Stimulated activated CD8-positive, alpha-beta memory T cell treated with anti-CD3 and anti-CD28 coated beads, Interleukin-7, amount 100 ng/mL, for 1 hour (primary cell): ENCODE results near the gene DIAPH2.

Source experiments
- DNase-seq, 2 donors: peaks; one replicate each; pipeline ENCODE4 v3.0.0-alpha.2; 2020; ENCODE audit warnings: low read depth in 2 of 2

The DIAPH2 gene

DNA sequence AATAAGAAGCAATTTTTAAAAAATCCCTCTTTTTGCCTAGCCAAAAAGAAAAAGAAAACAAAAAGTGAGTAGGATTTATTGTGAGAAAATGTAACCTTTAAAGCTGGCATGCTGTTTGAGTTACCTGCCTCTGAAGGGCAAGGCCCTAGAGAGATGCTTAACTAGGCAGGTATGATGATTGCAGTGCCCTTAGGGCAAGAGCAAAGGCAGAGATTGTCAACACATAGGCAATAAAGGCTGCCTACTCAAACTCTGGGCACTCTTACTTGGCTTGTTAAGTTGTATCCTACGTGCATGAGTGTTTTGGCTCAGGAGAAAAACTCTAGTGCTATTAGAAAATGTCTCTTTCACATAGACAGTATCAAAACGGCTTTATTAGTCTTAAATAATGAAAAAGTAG lies 505.0 kb downstream of the DIAPH2 start:
- DNase-seq, result no peak

DNA sequence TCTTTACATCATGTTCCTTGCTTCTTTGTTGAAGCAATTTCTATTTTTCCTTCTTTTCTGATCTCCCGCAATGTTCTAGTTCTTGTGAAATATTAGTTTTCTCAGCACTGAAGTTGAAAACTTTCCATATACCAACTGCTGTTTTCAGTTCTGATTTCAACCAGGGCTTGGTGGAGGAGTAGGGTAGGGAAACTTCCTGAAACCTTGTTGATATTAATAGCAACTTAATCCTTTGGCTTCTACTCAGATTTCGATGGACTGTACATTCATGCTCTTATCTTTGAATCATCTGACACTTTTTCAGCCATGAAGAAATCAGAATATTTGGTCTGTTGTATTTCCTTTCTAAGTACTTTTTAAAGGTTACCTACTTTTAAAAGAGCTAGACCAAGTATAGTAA lies 514.9 kb downstream of the DIAPH2 start:
- DNase-seq, result no peak

DNA sequence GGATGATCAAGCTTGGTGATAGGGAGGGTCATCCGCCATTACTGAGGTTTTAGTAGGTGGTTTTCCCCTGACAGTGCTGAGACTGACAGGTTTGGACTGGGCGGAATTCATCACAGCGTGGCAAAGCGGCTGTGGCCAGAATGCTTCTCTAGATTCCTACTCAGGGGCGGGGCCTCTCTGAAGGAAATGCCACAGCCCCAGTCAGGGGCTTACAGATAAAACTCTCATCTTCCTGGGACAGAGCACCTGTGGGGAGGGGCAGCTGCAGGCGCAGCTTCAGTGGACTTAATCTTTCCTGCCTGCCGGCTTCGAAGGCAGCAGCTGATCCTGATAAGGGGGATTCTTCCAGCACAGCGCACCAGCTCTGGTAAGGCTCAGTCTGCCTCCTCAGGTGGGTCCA lies 515.8 kb downstream of the DIAPH2 start:
- DNase-seq, result no peak

DNA sequence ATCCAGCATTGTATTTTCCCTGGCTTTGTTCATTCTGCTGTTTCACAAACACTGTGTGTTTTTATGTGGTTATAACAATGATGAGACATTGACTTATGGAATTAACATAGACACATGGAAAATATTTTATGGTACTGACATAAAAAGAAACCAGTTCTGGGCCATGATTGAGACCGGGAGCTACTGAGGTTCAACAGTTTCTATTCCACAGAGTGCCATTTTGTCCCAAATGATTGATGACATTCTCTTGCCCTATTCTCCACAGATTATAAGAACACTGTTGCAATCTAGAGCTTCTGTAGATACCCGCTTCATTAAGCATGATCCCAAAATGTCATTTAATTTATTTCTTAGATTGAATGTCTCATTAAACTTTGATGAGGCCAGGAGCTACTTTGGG lies 525.9 kb downstream of the DIAPH2 start:
- DNase-seq, result no peak

DNA sequence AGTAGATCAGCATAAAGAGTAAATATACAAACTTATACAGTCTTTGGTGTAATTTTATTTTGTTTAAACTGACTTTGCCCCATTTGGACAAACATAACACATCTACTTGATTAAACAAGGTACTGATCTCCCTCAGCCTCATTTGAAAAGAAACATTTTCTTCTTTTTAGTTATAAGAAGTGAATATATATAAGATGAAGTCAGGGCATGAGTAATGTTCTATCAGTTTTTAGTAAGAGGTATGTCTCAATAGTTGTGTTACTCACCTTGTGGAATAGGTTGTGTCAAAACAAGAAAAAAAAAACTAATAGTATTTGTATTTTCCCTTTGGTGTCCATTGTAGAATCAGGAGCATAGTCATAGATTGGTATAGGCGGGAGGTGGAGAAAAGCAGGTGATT lies 526.4 kb downstream of the DIAPH2 start:
- no peak for DNase-seq

DNA sequence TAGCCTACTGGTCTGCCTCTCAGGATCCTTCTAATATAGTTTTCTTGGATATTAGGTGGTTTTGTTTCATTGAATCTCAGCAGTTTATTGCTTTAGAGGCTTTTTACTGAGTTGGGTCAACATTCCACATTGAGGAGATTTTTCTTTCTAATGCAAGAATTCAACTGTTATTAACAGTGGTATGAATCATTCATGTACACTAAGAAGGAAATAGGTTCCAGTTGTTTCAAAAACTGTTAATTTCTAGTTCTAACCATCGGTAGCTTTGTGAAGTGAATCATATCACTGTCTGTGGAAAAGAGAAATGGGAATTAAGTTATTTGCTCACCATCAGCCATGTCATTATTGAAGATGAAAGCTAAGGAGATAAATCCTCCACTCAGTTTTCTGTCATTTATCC lies 530.5 kb downstream of the DIAPH2 start:
- no peak for DNase-seq

DNA sequence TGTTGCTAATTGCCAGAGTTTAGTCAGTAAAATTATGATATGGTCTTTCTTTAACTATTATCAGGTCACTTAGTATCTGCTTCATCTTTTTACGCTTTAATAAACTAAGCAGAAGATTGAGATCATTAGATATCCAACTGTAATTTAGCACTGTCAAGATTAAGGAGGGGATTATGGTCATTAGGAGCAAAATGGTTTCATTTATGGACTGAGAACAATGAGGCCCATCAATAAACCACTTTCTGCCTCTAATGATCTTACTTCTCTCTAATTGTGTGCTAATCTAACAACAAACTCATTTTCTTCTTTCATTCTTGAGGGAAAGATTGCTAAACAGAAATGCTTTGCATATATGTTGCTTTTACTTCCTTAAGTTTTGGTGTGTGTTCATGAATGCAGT lies 539.5 kb downstream of the DIAPH2 start:
- DNase-seq, result no peak

DNA sequence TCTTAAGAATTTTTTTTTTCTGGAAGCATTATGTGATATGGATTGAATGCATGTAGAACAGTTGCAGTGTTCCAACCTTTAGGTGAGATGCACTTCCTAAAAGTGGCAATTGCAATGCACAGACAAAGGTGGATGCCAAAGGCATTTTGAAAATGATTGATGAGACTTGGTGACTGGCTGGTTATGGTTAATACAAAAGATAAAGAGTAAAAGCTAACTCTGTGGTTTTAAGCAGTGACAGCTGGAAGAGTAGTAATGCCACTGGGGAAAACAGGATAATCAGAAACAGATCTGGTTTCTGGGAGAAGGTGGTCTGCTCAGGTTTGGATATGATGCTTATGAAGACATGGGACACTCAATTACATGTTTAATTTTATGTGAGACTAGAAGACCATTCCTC lies 544.7 kb downstream of the DIAPH2 start:
- no peak for DNase-seq

DNA sequence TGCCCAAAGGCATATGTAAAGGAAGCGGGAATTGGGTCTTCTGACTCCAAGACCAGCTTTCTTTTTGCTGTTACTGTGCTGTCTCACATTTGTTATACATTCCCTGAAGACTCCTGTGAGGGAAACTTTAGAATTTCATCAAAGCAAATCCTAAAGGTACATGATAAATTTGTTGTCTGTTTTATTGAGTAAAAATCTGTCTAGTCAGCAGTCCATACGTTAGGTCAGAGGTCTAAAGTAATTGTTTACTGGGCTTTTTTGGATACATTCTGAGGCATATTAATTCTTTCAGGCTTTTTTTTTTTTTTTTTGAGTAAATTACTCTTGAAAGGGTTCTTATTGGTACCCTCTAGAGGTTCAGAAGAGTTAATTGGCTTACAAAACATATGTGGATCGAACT lies 546.3 kb downstream of the DIAPH2 start:
- DNase-seq, result no peak

DNA sequence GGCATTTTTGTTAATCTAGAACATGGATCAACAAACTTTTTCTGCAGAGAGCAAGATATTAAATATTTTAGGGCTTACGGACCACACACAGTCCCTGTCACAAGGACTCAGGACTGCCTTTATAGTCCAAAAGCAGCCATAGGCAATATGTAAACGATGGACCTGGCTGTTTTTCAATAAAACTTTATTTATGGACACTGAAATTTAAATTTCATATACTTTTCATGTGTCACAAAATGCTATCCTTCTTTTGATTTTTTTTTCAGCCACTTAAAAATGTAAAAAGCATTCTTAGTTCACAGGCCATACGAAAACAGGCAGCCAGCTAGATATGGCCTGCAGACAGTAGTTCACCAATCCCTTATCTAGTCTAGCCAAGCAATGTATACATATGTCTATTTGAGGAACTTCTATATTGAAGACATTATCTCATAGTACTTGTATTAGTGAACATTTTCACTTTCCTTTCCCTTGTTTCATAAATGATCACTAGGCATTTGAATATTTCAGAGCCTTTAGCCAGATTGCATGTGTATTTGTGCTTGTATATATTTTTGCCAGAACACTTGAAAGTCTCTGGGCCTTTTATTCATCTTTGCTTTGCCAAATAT lies 549.9 kb downstream of the DIAPH2 start:
- DNase-seq, result no peak

DNA sequence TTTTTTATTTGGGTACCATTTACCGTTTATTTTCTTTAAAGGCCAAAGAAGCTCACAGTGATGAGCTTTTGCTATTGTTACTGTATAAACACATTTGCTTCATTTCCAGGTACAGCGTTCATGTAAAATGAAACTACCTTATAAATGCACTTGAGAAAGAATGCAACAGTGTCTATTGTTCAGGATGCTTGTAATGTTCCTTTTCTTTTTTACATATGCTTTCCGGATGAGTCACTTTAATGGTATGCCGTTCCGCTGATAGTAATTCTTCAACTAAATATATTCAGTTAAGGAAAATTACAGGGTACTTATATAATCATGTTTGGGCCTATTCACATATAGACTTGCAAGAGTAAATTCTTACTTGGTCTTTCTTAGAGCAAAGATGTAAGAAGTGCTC lies 554.0 kb downstream of the DIAPH2 start:
- no peak for DNase-seq

DNA sequence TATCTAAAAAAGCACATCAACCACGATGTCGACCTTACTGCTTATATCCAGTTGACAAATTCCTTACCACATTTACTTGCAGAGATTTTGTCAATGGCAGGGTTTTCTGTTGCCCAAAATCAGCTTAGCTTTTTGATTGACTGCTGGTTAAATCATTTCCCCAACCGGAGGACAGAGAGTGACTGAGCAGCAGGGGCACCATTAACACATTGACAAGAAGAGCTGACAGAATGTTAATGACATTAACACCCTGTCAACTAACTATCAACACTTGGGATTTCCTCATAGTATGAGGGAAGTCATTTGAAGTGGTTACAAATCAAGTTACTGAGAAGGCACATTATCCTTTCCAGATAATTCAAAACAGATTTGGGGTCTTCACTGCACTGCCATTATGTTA lies 567.5 kb downstream of the DIAPH2 start:
- DNase-seq, result no peak

DNA sequence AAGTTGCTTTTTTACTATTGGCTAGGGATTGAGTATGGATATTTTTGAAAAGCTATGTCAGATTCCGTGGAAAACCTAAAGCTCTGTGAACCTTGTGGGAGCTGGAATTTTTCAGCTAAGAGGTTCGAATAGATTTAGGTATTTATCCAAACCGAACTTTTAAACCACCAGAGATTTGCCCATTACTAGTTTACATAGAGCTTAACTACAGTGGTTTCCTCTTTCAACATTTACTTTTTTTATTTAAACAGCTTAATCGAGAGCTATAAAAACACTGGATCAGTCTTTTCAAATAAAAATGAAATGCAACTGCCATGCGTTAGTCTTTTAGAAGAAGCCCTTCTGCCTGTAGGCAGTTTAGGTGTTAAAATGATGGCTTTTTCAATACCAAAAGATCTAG lies 576.0 kb downstream of the DIAPH2 start:
- no peak for DNase-seq

DNA sequence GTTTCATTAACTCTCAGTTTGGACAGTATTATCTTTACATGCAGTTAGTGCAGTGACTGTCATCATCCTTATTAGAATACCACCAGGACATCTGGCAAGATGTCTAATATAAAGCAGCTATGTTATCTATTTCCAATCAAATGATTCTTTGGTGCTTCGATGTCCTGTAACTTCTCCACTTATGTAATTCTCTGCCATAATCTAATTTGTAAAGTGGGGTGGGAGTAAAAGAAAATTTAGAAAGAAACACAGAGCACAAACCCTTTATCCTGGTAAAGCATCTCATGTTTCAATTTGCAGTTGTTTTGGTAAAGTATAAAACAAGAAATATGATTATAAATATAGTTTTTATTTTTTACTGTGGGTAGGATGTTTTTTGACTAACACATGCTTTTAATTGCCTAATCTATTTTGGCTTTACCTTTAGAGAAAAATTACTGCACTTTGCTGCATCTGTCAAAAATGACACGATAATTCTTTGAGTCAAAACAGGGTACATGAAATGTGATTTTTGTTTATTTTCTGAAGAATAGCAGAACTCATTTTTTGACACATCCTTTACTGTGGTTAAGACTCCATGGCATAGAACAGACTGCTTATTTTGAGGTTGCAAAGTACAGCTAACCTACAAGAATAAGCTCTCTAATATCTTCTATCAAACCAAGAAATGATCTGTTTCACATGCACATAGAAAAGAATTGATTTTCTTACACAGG lies 581.9 kb downstream of the DIAPH2 start:
- DNase-seq, result no peak

DNA sequence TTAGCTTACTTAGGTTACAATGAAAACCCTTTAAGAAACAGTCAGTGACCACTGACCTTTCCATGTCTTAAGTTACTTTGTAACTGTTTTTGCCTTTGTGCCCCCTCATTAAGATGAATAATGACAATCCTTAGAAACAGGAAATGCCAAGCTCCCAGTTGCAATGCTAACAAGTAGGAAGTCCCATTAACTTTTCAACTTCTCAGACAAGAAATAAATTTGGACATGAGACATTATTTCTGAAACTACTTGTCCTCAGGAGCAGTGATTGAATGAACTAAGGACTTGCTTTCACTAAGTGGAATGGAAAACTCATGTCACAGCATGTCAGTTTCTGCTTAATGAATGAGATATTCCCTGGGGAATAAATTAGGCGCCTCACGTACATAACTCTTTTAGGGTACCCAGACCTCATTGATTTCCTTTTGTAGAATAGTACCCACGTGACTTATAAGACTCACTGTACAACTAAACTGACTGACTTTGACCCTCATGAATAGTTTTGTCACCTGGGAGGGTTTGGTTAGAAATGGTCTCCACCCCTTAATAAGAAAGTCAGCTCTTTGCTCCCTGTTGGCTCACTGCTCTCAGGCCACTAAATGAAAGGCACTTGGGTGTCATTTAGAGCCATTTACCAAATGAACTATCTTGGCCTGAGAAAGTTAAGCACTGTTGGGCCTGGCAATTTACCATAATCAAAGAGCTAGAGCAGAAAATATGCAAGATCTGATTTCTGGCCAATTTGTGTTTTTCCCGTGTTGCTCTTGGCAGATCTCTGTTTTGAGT lies 582.9 kb downstream of the DIAPH2 start:
- no peak for DNase-seq

DNA sequence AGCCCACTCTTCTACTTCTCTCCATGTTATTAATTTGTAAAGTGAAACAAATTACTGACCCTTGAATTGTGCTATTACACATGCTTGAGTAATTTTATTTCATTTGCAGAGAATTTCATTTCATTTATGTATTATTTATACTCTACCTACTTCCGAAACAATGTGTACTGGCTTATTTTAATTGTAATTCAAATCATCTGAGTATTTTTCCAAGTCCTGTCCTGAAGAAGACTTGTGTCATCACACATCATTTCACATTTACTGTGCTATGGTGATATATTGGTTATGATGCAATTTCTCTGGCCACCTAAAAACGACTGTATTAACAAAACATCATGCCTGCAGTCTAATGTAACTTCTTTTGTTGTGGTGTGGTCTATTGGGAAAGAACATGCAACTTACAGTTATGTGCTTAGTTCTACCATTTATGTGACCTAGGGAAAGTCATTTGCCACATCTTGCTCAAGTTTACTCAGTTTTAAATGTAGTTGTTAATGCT lies 583.6 kb downstream of the DIAPH2 start:
- no peak for DNase-seq

DNA sequence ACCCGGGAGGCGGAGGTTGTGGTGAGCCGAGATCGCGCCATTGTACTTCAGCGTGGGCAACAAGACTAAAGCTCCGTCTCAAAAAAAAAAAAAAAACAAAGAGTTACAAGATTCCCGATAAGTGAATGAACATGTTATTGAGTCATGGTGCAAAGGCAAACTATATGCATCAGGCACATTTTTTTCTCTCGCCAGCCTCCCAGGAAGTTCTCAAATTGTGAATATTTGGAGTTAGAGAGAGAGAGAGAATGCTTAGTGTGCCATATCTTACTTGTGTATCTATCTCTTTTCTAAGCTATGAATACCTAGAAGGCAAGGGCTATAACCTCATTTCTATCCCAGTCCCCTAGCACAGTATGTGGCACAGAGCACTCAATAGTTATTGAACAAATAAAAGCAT lies 599.9 kb downstream of the DIAPH2 start:
- DNase-seq, result no peak

DNA sequence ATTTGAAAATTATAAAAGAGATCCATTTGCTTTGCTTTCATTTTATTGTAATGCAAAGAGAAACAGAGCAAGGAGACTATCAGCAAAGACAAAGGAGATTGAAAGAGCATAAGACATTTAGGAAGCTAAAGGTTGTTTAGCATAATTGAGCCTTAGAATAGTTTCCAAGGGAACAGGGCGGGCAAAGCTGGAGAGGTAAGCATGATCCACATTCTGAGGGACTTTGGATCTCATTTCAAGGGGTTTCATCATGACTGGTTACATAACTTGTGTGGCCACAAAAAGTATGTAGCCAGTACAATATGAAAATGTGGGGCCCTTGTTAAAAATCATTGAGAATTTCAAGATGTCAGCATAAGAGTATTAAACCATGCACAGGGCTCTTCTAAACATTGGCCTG lies 605.6 kb downstream of the DIAPH2 start:
- no peak for DNase-seq

DNA sequence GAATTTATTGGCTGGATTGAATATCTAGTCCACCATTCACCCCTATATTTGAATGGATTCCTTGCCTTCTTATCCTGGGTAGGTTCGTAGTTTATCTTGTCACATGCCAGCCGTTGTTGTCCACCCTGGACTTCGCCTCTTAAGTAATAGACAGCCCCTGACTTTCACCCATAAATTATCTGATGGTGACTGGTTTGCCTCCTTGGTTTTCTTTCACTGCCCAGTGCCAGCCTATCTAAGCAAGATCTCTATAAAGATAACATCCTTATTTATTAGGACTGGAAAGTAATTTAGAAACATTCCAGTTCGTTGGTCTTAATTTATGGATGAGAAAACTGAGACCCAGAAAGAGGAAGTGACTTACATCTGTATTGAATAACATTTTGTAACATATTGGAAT lies 609.4 kb downstream of the DIAPH2 start:
- DNase-seq, result no peak

DNA sequence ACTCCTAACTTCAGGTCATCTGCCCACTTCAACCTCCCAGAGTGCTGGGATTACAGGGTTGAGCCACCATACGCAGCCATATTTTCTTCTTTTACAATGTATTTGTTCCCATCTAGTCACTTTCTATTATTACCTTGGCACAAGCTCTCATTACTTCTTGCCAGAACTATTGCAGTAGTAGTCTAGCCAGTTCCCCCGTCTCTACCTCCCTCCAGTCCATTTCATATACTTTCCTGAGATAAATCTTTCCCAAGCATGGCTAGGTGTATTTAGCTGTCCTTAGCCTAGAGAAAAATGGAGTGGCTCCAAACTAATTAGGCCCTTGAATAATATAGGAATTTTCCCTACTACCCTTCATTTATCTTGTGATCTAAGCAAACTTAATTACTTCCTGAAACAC lies 611.3 kb downstream of the DIAPH2 start:
- DNase-seq, result no peak

DNA sequence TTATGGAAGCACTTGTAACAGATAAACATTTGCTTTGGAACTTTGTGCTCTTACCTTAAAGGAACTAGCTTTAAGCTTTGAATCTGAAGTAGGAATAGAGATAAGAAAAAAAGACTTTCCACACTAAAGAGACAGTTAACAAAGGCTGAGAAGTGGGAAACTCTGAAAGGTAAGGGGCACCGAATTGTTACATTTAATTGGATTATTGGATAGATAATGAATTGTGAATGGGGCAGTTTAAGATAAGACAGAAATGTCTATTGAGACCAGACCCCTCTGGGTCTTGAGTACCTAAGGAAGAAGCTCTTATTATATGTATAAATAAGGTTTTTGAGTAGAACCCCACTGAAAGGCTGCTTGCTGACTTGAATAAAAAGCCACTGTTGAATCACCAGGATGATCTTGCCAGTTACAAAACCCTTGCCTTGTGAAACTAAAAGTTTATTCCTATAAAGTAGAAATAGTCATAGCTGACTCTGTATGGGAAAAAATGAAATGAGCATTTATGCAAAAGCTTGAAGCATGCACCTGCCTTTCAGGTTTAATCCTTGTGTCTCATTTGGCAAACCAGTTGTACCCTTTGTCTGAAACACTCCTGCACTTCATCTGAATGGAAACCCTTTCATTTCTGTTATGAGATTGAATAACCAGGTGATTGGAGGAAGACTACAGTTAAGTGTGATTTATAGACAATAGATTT lies 622.3 kb downstream of the DIAPH2 start:
- DNase-seq, result no peak

DNA sequence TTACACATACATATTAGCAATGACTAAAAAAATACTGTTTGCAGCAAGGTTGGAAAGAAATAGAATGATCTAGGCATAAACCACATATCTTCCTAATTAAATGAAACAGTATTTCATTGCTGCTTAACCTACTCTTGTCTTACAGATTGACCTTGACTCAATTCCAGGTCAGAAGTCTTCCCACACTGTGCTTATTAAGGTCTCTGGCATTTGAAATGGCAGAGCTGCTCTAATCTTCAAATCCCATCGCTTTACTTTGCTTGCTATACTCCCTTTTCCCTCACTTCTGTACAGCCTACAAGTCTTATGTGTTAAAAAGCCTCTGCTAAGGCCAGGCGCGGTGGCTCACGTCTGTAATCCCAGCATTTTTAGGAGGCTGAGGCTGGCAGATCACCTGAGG lies 623.5 kb downstream of the DIAPH2 start:
- no peak for DNase-seq
